HepG2 (cell line): ENCODE results near the gene EPHA10. TPM values are rescaled to one million over a fixed set of nuclear protein-coding genes. Genes with fewer than 3 reads are reported as not detected.

Experiments used
- ATAC-seq: fragments of 200-7000 bp; cut with Tn5 transposase; 3 replicates; pipeline ENCODE4 v1.9.1; 2020; ENCODE audit warnings: mild to moderate bottlenecking, moderate library complexity
- BruUV-seq: library from RNA; stranded (reverse); fragments of 400-500 nt; replicated peaks from 2 replicates; lab custom pipeline; 2021; lab: Mats Ljungman, UMichigan
- CTCF ChIA-PET: fragments of 300-600 bp; formaldehyde crosslinking; extraction: SDS; loops from one replicate; lab custom pipeline; 2021; ENCODE audit warnings: low total read pairs, inconsistent platforms, low intra/inter-chr PET ratio; lab: Yijun Ruan, JAX
- POLR2A ChIA-PET: fragments of 350-600 bp; sonication (Branson Sonifier 250); formaldehyde crosslinking; loops from one replicate; lab custom pipeline; 2020; ENCODE audit warnings: antibody characterized with exemption, inconsistent platforms; lab: Yijun Ruan, JAX
- DNase-seq: peaks from one replicate; pipeline ENCODE4 v3.0.0-alpha.2; 2015; ENCODE audit warnings: low spot score
- FAIRE-seq: peaks from 3 replicates; lab custom pipeline; 2011; peaks lifted over from hg19 to GRCh38; lab: Jason Lieb, UNC
- H2AFZ ChIP-seq: one replicate; pipeline ENCODE4 v1.6.1; 2011; ENCODE audit warnings: low read length, inconsistent platforms
- H3K27ac ChIP-seq: fragments of 300-600 bp; 3 replicates; pipeline ENCODE4 v1.8.0; 2011; ENCODE audit warnings: mixed run types, mild to moderate bottlenecking, mixed read lengths, low read length, inconsistent platforms; ENCODE audit not compliant: insufficient read depth; ENCODE audit errors: extremely low read length
- H3K27me3 ChIP-seq, 2 experiments: fragments of 200-600 bp in 1 of 2; 2 replicates in 1 of 2; 3 replicates in 1 of 2; pipeline versions ENCODE4 v1.6.0 to v1.8.0; 2011; ENCODE audit warnings: low read length in 2 of 2, mild to moderate bottlenecking in 2 of 2, moderate library complexity in 2 of 2, inconsistent platforms in 1 of 2; ENCODE audit not compliant: insufficient read depth in 2 of 2, control insufficient read depth in 1 of 2
- H3K36me3 ChIP-seq, 2 experiments: fragments of 200-600 bp in 1 of 2; replicated peaks in 1 of 2; 2 replicates in 1 of 2; 3 replicates in 1 of 2; pipeline versions ENCODE4 v1.5.1 to v1.8.0; 2011; ENCODE audit warnings: low read length in 2 of 2, inconsistent platforms in 1 of 2; ENCODE audit not compliant: insufficient read depth in 2 of 2, control insufficient read depth in 1 of 2
- H3K4me1 ChIP-seq: 2 replicates; pipeline ENCODE4 v1.5.1; 2012; ENCODE audit warnings: low read length, inconsistent platforms; ENCODE audit not compliant: insufficient read depth
- H3K4me2 ChIP-seq: 2 replicates; pipeline ENCODE4 v1.6.0; 2011; ENCODE audit warnings: low read depth, low read length, inconsistent platforms
- H3K4me3 ChIP-seq, 3 experiments: fragments of 200-600 bp in 1 of 3; sonication (generic), shearing (Covaris generic) in 1 of 3; replicated peaks in 1 of 3; 2 replicates each; pipeline ENCODE4 v1.5.1; 2011 to 2016; ENCODE audit warnings: low read length in 3 of 3, inconsistent platforms in 2 of 3, low read depth in 2 of 3, mild to moderate bottlenecking in 2 of 3, control low read depth in 1 of 3, mixed read lengths in 1 of 3; ENCODE audit not compliant: insufficient read depth in 1 of 3
- H3K79me2 ChIP-seq: one replicate; pipeline ENCODE4 v1.6.1; 2011; ENCODE audit warnings: low read length, inconsistent platforms; ENCODE audit not compliant: insufficient read depth
- H3K9ac ChIP-seq: 2 replicates; pipeline ENCODE4 v1.6.0; 2011; ENCODE audit warnings: mild to moderate bottlenecking, low read depth, low read length, inconsistent platforms; ENCODE audit not compliant: insufficient read depth
- H3K9me3 ChIP-seq: 2 replicates; pipeline ENCODE4 v1.5.1; 2012; ENCODE audit warnings: mild to moderate bottlenecking, low read length
- H4K20me1 ChIP-seq: 2 replicates; pipeline ENCODE4 v1.6.0; 2011; ENCODE audit warnings: inconsistent platforms, mild to moderate bottlenecking, low read length, moderate library complexity; ENCODE audit not compliant: insufficient read depth
- ARHGAP35 ChIP-seq: sonication (generic); formaldehyde crosslinking; IDR thresholded peaks from 2 replicates; pipeline ENCODE4 v1.9.0; 2022; ENCODE audit warnings: mild to moderate bottlenecking, inconsistent platforms, moderate library complexity, missing genetic modification reagents, borderline replicate concordance
- ATF7 ChIP-seq, 2 experiments: fragments of 450-650 bp in 1 of 2; sonication (generic) in 1 of 2; formaldehyde crosslinking in 1 of 2; IDR thresholded peaks; 2 replicates each; pipeline versions ENCODE4 v1.4.0 to v1.6.1; 2016 to 2020; ENCODE audit warnings: antibody characterized with exemption in 1 of 2, mild to moderate bottlenecking in 1 of 2, missing genetic modification reagents in 1 of 2
- FOXP4 ChIP-seq: sonication (generic); formaldehyde crosslinking; IDR thresholded peaks from 2 replicates; pipeline ENCODE4 v1.4.0; 2020; ENCODE audit warnings: missing genetic modification reagents
- ZBTB1 ChIP-seq: sonication (generic); formaldehyde crosslinking; IDR thresholded peaks from 2 replicates; pipeline ENCODE4 v1.4.0; 2020; ENCODE audit warnings: missing genetic modification reagents, borderline replicate concordance
- ZC3H4 ChIP-seq: sonication (generic); formaldehyde crosslinking; IDR thresholded peaks from 2 replicates; pipeline ENCODE4 v1.4.0; 2020; ENCODE audit warnings: missing genetic modification reagents, borderline replicate concordance
- ZMAT3 ChIP-seq: sonication (generic); formaldehyde crosslinking; conservative IDR thresholded peaks from 2 replicates; pipeline ENCODE4 v1.7.0; 2021; ENCODE audit warnings: missing genetic modification reagents
- ZNF513 ChIP-seq: sonication (generic); formaldehyde crosslinking; conservative IDR thresholded peaks from 2 replicates; pipeline ENCODE4 v1.5.0; 2020; ENCODE audit warnings: missing genetic modification reagents
- WGBS: methylation state at CpG from one replicate; pipeline ENCODE4 v1.1.6; 2017; ENCODE audit warnings: low lambda C conversion rate; 5-methylcytosine and 5-hydroxymethylcytosine counted together
- in situ Hi-C: cut with HindIII; loops from 2 replicates; pipeline ENCODE4 v1.10.0; 2017; ENCODE audit warnings: low pct_unique_long_range_greater_than_20kb; ENCODE audit not compliant: extremely low pct_ligation_motif_present
- intact Hi-C: fragments of 100-400 bp; cut with micrococcal nuclease; formaldehyde crosslinking; loops from one replicate; pipeline ENCODE4 v1.10.0; 2022; ENCODE audit not compliant: unreplicated experiment
- polyA plus RNA-seq, 8 experiments: library from polyadenylated mRNA; depleted of rRNA in 3 of 8; stranded (reverse) in 7 of 8; unstranded in 1 of 8; fragments of >200 nt; fragmentation: Illumina TruSeq in 4 of 8; extraction: Trizol in 4 of 8; gene quantifications; 2 replicates each; pipeline versions ENCODE4 v1.2.1 to v1.2.3, GENCODE V29; 2011 to 2016; ENCODE audit warnings: low read depth in 4 of 8, missing spikeins in 1 of 8, mixed read lengths in 1 of 8; ENCODE audit not compliant: insufficient read depth in 1 of 8
- total RNA-seq, 5 experiments: library from RNA; depleted of rRNA; stranded (reverse); fragments of >200 nt; fragmentation: Illumina TruSeq; extraction: Trizol; gene quantifications; 2 replicates each; pipeline ENCODE4 v1.2.3, GENCODE V29; 2016; ENCODE audit warnings: low read depth in 1 of 5
- TF ChIP-seq, protein P1 (sequence below): sonication (generic); formaldehyde crosslinking; IDR thresholded peaks from 2 replicates; pipeline ENCODE4 v1.4.0; 2020; ENCODE audit warnings: missing genetic modification reagents
- TF ChIP-seq, protein P2 (sequence below): IDR thresholded peaks from 2 replicates; pipeline ENCODE4 v1.6.1; 2012; ENCODE audit warnings: low read length, improper control_type of control experiment
- TF ChIP-seq, protein P3 (sequence below): IDR thresholded peaks from 2 replicates; pipeline ENCODE4 v1.6.1; 2018; ENCODE audit warnings: missing genetic modification reagents, mild to moderate bottlenecking, missing compliant biosample characterization

Gene EPHA10
- total and polyA plus RNA-seq, 2 of the 13 experiments (the other 11 are each of a cell fraction or from before 2014, with no cell fraction given): 0.11 to 0.58 TPM

DNA sequence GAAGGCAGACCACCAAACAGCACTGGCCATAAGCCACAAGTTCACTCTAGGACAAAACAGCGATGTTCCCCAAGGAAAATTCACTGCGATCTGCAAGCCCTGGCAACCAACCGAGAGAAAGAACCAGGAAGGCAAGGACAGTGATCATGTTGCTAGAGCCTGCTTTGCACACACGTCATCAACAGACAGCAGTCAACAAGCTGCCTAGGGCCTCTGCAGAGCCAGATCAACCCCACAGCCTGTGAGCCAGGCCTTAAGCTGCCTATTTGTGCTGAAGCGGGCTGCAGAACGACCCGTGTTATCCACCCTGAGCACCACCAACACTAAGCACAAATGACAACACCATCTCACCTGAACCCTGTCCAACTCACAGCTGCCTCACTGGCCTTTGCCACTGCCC is 49.3 kb upstream of the EPHA10 start:
- Histone ChIP-seq H3K9me3 (no peaks in the 10 kb centered on the region), H3K9ac (no peak overlapping the region), H3K79me2 (no peaks in the 10 kb centered on the region), H3K4me2 (no peak overlapping the region), H3K27ac (no peak overlapping the region), H3K27me3 (no peaks in the 10 kb centered on the region), H3K4me3 (no peak overlapping the region), H4K20me1 (no peaks in the 10 kb centered on the region), H2AFZ (no peak overlapping the region), H3K36me3 (peaks cover 5 to 32% of the 10 kb centered on the region in 2 experiments; a peak in 4 of 5 replicates), H3K4me1 (peaks cover 27% of the 10 kb centered on the region)
- POLR2A ChIA-PET: no interaction called here
- CTCF ChIA-PET: no interaction called here
- no TSS peak for BruUV-seq
- 100% methylated on average over 5 of the region's 7 CpGs for WGBS
- intact Hi-C loops (no loop called here), in situ Hi-C loops (loop anchor here (5.0 kb wide), 1 partner anchor 43 kb away; the partner anchor contains the start of gene MTF1)
- no peak for FAIRE-seq
- no peak for ATAC-seq
- no peak for DNase-seq
- TF ChIP-seq ARHGAP35 (no peak), ZBTB1 (no peak), ZNF513 (no peak), ATF7 (IDR thresholded peaks at IDR 0.05) (no peak), ATF7 (CRISPR knock-in tag; IDR thresholded peaks at IDR 0.05) (no peak), ZC3H4 (CRISPR knock-in tag) (no peak), FOXP4 (CRISPR knock-in tag) (no peak), ZMAT3 (no peak)
- TF ChIP-seq, protein P1, sequence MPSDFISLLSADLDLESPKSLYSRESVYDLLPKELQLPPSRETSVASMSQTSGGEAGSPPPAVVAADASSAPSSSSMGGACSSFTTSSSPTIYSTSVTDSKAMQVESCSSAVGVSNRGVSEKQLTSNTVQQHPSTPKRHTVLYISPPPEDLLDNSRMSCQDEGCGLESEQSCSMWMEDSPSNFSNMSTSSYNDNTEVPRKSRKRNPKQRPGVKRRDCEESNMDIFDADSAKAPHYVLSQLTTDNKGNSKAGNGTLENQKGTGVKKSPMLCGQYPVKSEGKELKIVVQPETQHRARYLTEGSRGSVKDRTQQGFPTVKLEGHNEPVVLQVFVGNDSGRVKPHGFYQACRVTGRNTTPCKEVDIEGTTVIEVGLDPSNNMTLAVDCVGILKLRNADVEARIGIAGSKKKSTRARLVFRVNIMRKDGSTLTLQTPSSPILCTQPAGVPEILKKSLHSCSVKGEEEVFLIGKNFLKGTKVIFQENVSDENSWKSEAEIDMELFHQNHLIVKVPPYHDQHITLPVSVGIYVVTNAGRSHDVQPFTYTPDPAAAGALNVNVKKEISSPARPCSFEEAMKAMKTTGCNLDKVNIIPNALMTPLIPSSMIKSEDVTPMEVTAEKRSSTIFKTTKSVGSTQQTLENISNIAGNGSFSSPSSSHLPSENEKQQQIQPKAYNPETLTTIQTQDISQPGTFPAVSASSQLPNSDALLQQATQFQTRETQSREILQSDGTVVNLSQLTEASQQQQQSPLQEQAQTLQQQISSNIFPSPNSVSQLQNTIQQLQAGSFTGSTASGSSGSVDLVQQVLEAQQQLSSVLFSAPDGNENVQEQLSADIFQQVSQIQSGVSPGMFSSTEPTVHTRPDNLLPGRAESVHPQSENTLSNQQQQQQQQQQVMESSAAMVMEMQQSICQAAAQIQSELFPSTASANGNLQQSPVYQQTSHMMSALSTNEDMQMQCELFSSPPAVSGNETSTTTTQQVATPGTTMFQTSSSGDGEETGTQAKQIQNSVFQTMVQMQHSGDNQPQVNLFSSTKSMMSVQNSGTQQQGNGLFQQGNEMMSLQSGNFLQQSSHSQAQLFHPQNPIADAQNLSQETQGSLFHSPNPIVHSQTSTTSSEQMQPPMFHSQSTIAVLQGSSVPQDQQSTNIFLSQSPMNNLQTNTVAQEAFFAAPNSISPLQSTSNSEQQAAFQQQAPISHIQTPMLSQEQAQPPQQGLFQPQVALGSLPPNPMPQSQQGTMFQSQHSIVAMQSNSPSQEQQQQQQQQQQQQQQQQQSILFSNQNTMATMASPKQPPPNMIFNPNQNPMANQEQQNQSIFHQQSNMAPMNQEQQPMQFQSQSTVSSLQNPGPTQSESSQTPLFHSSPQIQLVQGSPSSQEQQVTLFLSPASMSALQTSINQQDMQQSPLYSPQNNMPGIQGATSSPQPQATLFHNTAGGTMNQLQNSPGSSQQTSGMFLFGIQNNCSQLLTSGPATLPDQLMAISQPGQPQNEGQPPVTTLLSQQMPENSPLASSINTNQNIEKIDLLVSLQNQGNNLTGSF: no peak
- TF ChIP-seq, protein P2, sequence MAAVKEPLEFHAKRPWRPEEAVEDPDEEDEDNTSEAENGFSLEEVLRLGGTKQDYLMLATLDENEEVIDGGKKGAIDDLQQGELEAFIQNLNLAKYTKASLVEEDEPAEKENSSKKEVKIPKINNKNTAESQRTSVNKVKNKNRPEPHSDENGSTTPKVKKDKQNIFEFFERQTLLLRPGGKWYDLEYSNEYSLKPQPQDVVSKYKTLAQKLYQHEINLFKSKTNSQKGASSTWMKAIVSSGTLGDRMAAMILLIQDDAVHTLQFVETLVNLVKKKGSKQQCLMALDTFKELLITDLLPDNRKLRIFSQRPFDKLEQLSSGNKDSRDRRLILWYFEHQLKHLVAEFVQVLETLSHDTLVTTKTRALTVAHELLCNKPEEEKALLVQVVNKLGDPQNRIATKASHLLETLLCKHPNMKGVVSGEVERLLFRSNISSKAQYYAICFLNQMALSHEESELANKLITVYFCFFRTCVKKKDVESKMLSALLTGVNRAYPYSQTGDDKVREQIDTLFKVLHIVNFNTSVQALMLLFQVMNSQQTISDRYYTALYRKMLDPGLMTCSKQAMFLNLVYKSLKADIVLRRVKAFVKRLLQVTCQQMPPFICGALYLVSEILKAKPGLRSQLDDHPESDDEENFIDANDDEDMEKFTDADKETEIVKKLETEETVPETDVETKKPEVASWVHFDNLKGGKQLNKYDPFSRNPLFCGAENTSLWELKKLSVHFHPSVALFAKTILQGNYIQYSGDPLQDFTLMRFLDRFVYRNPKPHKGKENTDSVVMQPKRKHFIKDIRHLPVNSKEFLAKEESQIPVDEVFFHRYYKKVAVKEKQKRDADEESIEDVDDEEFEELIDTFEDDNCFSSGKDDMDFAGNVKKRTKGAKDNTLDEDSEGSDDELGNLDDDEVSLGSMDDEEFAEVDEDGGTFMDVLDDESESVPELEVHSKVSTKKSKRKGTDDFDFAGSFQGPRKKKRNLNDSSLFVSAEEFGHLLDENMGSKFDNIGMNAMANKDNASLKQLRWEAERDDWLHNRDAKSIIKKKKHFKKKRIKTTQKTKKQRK: no peak
- TF ChIP-seq, protein P3, sequence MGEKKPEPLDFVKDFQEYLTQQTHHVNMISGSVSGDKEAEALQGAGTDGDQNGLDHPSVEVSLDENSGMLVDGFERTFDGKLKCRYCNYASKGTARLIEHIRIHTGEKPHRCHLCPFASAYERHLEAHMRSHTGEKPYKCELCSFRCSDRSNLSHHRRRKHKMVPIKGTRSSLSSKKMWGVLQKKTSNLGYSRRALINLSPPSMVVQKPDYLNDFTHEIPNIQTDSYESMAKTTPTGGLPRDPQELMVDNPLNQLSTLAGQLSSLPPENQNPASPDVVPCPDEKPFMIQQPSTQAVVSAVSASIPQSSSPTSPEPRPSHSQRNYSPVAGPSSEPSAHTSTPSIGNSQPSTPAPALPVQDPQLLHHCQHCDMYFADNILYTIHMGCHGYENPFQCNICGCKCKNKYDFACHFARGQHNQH (CRISPR knock-in tag): no peak
